ENCODE measurements around the gene LRRC32. TPM values are rescaled to one million over a fixed set of nuclear protein-coding genes. Genes with fewer than 3 reads are reported as not detected.
"Not testable (repeated sequence)": the region's sequence is repeated elsewhere in the genome, so short reads cannot be mapped to it uniquely, and the experiment has no call there.

LRRC32 gene
- total RNA-seq, 1 experiment from 2014 or later, result 43.5 TPM

DNA sequence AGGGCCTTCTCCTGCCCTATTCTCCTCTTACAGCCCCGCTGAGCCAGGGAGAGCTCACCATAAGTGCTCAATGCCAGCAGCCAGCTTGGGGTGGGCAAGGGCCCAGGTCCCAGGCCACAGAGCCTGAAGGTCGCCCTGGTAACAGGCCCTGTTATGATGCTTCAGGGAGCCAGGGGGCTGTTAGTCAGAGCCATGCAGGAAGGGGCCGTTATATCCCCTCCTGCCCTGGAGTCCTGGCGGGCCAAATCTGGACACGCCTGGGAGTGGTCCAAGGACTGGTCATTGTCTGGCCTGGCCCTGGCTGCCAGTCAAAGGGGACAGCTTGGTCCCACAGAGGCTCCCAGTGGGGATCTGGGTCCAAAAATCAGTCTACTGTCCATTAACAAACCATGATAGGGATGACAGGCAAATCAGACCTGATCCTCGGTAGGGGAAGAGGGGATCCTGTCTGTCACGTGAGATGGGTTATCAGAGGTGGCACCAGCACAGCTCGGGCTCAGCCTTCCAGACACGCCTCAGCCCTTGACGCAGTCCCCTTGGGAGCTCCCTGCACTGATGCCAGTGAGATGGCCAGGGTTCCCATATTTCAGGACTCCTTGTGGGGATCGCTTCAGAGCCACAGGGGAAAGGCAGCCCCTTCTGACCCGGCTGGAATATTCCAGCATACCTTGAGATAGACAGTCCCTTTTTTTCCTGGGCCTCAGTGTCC, 55.9 kb downstream of the LRRC32 start:
- no peak overlapping the region for H3K4me2 ChIP-seq (ENCODE audit: low read depth, low read length, poor library complexity, severe bottlenecking)
- no peak for DNase-seq
- no peaks in the 10 kb centered on the region for H3K27me3 ChIP-seq (ENCODE audit: low read length)
- H2AFZ ChIP-seq (ENCODE audit: low read length), result no peak overlapping the region
- no peaks in the 10 kb centered on the region for H3K9me2 ChIP-seq (replicated peaks; ENCODE audit: insufficient read depth, low read length)
- no peak overlapping the region for H3K27ac ChIP-seq (ENCODE audit: low read length)
- no peaks in the 10 kb centered on the region for H3K36me3 ChIP-seq (ENCODE audit: insufficient read depth, low read length)
- no peak overlapping the region for H3K9ac ChIP-seq (ENCODE audit: low read length)
- no peaks in the 10 kb centered on the region for H3K4me1 ChIP-seq (ENCODE audit: low read length)
- H3K9me3 ChIP-seq (ENCODE audit: low read length), result no peaks in the 10 kb centered on the region
- no peaks in the 10 kb centered on the region for H3K79me2 ChIP-seq (ENCODE audit: low read length)
- no peaks in the 10 kb centered on the region for H4K20me1 ChIP-seq (ENCODE audit: insufficient read depth, low read depth, low read length)
- H3K4me3 ChIP-seq (ENCODE audit: low read length), result no peak overlapping the region

- H2AFZ ChIP-seq (ENCODE audit: low read length), result no peak overlapping the region
- no peaks in the 10 kb centered on the region for H3K36me3 ChIP-seq (ENCODE audit: insufficient read depth, low read length)
- no peaks in the 10 kb centered on the region for H3K79me2 ChIP-seq (ENCODE audit: low read length)
- no peak overlapping the region for H3K9ac ChIP-seq (ENCODE audit: low read length)
- no peak for DNase-seq
- H3K27me3 ChIP-seq (ENCODE audit: low read length), result no peaks in the 10 kb centered on the region
- no peaks in the 10 kb centered on the region for H3K4me1 ChIP-seq (ENCODE audit: low read length)
- H3K27ac ChIP-seq (ENCODE audit: low read length), result no peak overlapping the region
- H3K4me2 ChIP-seq (ENCODE audit: low read depth, low read length, poor library complexity, severe bottlenecking), result no peak overlapping the region
- H3K4me3 ChIP-seq (ENCODE audit: low read length), result no peak overlapping the region
- no peaks in the 10 kb centered on the region for H4K20me1 ChIP-seq (ENCODE audit: insufficient read depth, low read depth, low read length)
- no peaks in the 10 kb centered on the region for H3K9me2 ChIP-seq (replicated peaks; ENCODE audit: insufficient read depth, low read length)
- no peaks in the 10 kb centered on the region for H3K9me3 ChIP-seq (ENCODE audit: low read length)
These were observed 56.6 kb downstream of the LRRC32 start for GRCh38 chr11:76613901-76614300.

DNA sequence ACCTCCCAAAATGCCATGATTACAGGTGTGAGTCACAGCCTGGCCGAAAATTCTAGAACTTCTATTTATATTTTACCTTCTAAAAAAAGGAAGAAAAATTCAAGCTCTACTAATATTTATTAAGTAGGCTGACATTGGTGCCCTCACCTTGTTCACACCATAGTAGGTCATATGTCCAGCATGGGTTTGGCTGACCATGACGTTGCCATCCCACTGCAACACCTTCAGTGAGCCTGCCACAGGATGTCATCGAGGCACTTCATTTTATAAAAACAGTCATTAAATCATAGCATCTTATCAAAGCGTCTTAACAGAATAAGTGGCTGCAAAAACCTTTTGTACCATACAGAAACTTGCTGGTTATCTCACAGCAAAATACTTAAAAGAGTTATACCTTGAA, 58.3 kb downstream of the LRRC32 start:
- Histone ChIP-seq H3K4me1 (ENCODE audit: low read length) (no peaks in the 10 kb centered on the region), H3K9me2 (replicated peaks; ENCODE audit: insufficient read depth, low read length) (no peaks in the 10 kb centered on the region), H3K27me3 (ENCODE audit: low read length) (no peaks in the 10 kb centered on the region), H3K9me3 (ENCODE audit: low read length) (no peaks in the 10 kb centered on the region), H2AFZ (ENCODE audit: low read length) (no peak overlapping the region), H3K4me2 (ENCODE audit: low read depth, low read length, poor library complexity, severe bottlenecking) (no peak overlapping the region), H3K36me3 (ENCODE audit: insufficient read depth, low read length) (no peaks in the 10 kb centered on the region), H3K27ac (ENCODE audit: low read length) (no peak overlapping the region), H4K20me1 (ENCODE audit: insufficient read depth, low read depth, low read length) (no peaks in the 10 kb centered on the region), H3K4me3 (ENCODE audit: low read length) (no peak overlapping the region), H3K9ac (ENCODE audit: low read length) (no peak overlapping the region), H3K79me2 (ENCODE audit: low read length) (no peaks in the 10 kb centered on the region)
- no peak for DNase-seq

GRCh38 chr11:76610871-76611475, 59.6 kb downstream of the LRRC32 start:
- no peak overlapping the region for H3K4me3 ChIP-seq (ENCODE audit: low read length)
- H4K20me1 ChIP-seq (ENCODE audit: insufficient read depth, low read depth, low read length), result no peaks in the 10 kb centered on the region
- no peak overlapping the region for H3K9ac ChIP-seq (ENCODE audit: low read length)
- H3K4me2 ChIP-seq (ENCODE audit: low read depth, low read length, poor library complexity, severe bottlenecking), result no peak overlapping the region
- no peaks in the 10 kb centered on the region for H3K9me3 ChIP-seq (ENCODE audit: low read length)
- no peaks in the 10 kb centered on the region for H3K4me1 ChIP-seq (ENCODE audit: low read length)
- H3K27ac ChIP-seq (ENCODE audit: low read length), result no peak overlapping the region
- H3K36me3 ChIP-seq (ENCODE audit: insufficient read depth, low read length), result no peaks in the 10 kb centered on the region
- H3K9me2 ChIP-seq (replicated peaks; ENCODE audit: insufficient read depth, low read length), result no peaks in the 10 kb centered on the region
- no peaks in the 10 kb centered on the region for H3K79me2 ChIP-seq (ENCODE audit: low read length)
- DNase-seq, result no peak
- H3K27me3 ChIP-seq (ENCODE audit: low read length), result no peaks in the 10 kb centered on the region
- no peak overlapping the region for H2AFZ ChIP-seq (ENCODE audit: low read length)

DNA sequence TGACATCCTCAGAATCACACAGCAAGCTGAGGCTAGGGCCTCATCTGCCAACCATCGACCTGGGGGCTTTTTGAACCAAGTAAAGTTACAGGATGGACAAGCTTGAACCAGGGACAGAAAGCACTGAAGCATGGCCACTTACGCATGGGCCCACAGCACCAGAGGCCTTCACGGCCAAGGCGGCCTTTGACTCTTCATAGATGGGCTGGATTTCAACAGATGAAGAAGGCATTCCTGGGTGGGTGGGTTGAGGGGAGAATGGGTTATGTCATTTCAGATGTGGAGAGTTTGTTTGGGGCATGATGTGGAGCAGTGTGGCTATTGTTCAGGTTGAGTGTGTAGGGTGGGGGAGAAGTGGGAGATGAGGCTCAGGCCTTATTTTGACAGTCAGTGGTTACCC, 60.2 kb downstream of the LRRC32 start:
- H3K4me1 ChIP-seq (ENCODE audit: low read length), result no peaks in the 10 kb centered on the region

GRCh38 chr11:76609736-76610370, 60.7 kb downstream of the LRRC32 start:
- Histone ChIP-seq H3K27me3 (ENCODE audit: low read length) (no peaks in the 10 kb centered on the region), H3K4me2 (ENCODE audit: low read depth, low read length, poor library complexity, severe bottlenecking) (no peak overlapping the region), H3K9me2 (replicated peaks; ENCODE audit: insufficient read depth, low read length) (no peaks in the 10 kb centered on the region), H3K4me1 (ENCODE audit: low read length) (no peaks in the 10 kb centered on the region), H3K36me3 (ENCODE audit: insufficient read depth, low read length) (no peaks in the 10 kb centered on the region), H3K4me3 (ENCODE audit: low read length) (no peak overlapping the region), H3K79me2 (ENCODE audit: low read length) (no peaks in the 10 kb centered on the region), H3K9ac (ENCODE audit: low read length) (no peak overlapping the region), H4K20me1 (ENCODE audit: insufficient read depth, low read depth, low read length) (no peaks in the 10 kb centered on the region), H3K9me3 (ENCODE audit: low read length) (no peaks in the 10 kb centered on the region), H3K27ac (ENCODE audit: low read length) (no peak overlapping the region), H2AFZ (ENCODE audit: low read length) (no peak overlapping the region)
- no peak for DNase-seq

More for the DNA sequence above, 60.2 kb downstream of the LRRC32 start:
- Histone ChIP-seq H3K27me3 (ENCODE audit: low read length) (no peaks in the 10 kb centered on the region), H3K79me2 (ENCODE audit: low read length) (no peaks in the 10 kb centered on the region), H3K9me3 (ENCODE audit: low read length) (no peaks in the 10 kb centered on the region), H3K27ac (ENCODE audit: low read length) (no peak overlapping the region), H3K9me2 (replicated peaks; ENCODE audit: insufficient read depth, low read length) (no peaks in the 10 kb centered on the region), H2AFZ (ENCODE audit: low read length) (no peak overlapping the region), H3K4me2 (ENCODE audit: low read depth, low read length, poor library complexity, severe bottlenecking) (no peak overlapping the region), H3K36me3 (ENCODE audit: insufficient read depth, low read length) (no peaks in the 10 kb centered on the region), H3K9ac (ENCODE audit: low read length) (no peak overlapping the region), H4K20me1 (ENCODE audit: insufficient read depth, low read depth, low read length) (no peaks in the 10 kb centered on the region), H3K4me3 (ENCODE audit: low read length) (no peak overlapping the region)
- DNase-seq, result no peak

DNA sequence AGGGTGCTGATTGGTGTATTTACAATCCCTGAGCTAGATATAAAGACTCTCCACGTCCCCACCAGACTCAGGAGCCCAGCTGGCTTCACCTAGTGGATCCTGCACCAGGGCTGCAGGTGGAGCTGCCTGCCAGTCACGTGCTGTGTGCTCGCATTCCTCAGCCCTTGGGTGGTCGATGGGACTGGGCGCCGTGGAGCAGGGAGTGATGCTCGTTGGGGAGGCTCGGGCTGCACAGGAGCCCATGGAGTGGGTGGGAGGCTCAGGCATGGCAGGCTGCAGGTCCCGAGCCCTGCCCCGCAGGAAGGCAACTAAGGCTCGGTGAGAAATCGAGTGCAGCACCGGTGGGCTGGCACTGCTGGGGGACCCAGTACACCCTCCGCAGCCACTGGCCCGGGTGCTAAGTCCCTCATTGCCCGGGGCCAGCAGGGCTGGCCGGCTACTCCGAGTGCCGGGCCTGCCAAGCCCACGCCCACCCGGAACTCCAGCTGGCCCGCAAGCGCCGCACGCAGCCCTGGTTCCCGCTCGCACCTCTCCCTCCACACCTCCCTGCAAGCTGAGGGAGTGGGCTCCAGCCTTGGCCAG, 61.6 kb downstream of the LRRC32 start:
- not testable (repeated sequence) for H2AFZ ChIP-seq (ENCODE audit: low read length); H3K27ac ChIP-seq (ENCODE audit: low read length); H3K9me3 ChIP-seq (ENCODE audit: low read length); H3K9me2 ChIP-seq (replicated peaks; ENCODE audit: insufficient read depth, low read length); H3K36me3 ChIP-seq (ENCODE audit: insufficient read depth, low read length); H3K9ac ChIP-seq (ENCODE audit: low read length); H3K27me3 ChIP-seq (ENCODE audit: low read length); H3K4me2 ChIP-seq (ENCODE audit: low read depth, low read length, poor library complexity, severe bottlenecking); H3K4me1 ChIP-seq (ENCODE audit: low read length); H4K20me1 ChIP-seq (ENCODE audit: insufficient read depth, low read depth, low read length); H3K4me3 ChIP-seq (ENCODE audit: low read length); DNase-seq; H3K79me2 ChIP-seq (ENCODE audit: low read length)

GRCh38 chr11:76608228-76608627, 62.3 kb downstream of the LRRC32 start:
- DNase-seq; H3K27ac ChIP-seq (ENCODE audit: low read length); H3K9ac ChIP-seq (ENCODE audit: low read length); H4K20me1 ChIP-seq (ENCODE audit: insufficient read depth, low read depth, low read length); H3K79me2 ChIP-seq (ENCODE audit: low read length); H3K4me1 ChIP-seq (ENCODE audit: low read length); H3K36me3 ChIP-seq (ENCODE audit: insufficient read depth, low read length); H3K27me3 ChIP-seq (ENCODE audit: low read length); H3K9me3 ChIP-seq (ENCODE audit: low read length); H2AFZ ChIP-seq (ENCODE audit: low read length); H3K9me2 ChIP-seq (replicated peaks; ENCODE audit: insufficient read depth, low read length); H3K4me3 ChIP-seq (ENCODE audit: low read length); H3K4me2 ChIP-seq (ENCODE audit: low read depth, low read length, poor library complexity, severe bottlenecking): not testable (repeated sequence)
